NCI-H1417 (cell line): ENCODE measurements around the gene PRDM11.

Source experiments
- DNase-seq, 3 experiments: peaks; one replicate each; lab custom pipeline; 2025; lab: John Stamatoyannopoulos, UW

PRDM11 gene

DNA sequence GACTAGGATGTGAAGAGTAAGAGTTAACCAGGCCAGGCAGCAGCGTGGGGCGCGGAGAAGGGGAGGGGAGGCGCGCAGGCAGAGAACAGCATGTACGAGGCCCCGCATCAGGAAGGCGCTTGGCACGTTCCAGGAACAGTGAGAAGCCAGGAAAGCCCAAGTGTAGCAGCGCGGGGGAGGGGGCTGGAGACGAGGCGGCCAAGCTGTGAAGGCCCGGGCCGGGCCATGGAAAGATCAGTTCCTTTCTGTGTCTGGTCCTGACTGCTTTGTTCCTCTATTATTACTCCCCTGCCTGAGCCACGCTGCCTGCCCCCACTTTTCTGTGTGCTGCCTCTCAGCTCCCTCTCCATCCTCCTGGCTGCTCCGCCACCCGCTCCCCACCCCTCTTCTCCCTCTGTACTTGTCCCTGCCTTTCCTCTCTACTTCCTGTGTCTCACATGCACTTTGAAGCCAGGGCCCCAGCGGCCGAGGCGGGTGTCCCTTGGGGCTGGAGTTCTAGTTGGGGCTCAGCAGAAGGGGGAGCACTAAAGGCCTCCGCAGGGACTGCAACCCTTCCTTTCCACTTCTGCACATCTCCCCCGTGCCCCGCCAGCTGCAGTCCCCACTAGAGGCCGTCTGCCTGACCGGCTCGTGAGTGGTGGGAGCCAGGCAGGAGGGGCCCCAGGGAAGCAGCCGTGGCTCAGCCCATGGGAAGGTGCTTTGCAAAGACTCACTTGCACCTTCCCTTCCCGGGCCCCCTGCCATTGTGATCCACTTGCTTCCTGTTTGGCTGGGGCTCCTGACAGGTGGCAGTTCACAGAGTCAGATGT, 63.7 kb downstream of the PRDM11 start:
- peak in 2 of 3 experiments; percentile 73 to 76 for DNase-seq

DNA sequence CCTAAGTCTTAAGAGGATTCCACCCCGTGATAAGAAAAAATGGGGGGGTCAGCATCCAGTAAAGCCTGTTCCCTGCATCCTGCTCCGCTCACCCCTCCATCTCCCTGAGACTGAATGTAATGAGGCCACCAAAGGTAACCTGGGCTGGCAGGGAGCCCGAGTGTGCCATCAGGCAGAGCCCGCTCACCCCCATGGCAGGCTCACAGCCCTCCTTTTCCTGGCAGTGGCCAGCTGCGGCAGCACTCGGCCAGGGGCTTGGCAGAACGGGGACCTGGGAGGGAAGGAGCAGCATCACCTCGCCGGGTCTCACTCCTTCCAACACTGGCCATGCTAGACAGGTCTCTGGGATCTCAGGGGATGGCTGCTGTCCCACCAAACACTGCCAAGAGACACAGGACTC, 64.4 kb downstream of the PRDM11 start:
- no peak for DNase-seq

- no peak for DNase-seq
Measured at GRCh38 chr11:45211732-45212131, 65.3 kb downstream of the PRDM11 start.

DNA sequence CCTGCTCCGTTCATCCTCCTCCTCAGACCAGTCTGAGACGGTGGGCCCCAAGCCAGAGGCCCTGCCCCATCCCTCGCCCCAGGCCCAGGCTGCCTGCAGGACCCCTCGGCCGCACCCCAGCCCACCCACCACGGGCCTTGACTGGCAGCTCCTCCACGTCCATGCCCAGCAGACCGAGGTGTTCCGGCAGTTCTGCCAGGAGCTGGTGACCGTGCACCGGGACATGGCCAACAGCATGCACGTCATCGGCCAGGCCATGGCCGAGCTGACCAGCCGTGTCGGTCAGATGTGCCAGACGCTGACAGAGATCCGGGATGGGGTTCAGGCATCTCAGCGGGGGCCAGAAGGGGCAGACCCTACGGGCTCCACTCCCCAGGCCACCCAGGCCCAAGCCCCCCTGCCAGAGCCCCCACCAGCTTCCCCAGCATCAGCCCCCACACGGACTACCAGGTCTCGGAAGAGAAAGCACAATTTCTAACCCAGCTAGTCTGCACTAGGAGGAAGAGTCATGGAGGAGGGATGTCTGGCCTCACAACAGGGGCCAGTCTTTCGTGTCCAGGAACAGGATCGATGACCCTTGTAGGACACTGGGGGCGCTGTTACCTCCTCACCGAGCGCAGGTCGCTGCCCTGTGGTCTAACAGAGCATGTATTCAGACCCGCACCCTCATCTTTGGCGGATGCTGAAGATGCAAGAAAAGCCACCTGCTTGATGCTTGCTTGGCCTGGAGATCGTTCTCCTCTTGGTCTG, 66.3 kb downstream of the PRDM11 start:
- DNase-seq = no peak

DNA sequence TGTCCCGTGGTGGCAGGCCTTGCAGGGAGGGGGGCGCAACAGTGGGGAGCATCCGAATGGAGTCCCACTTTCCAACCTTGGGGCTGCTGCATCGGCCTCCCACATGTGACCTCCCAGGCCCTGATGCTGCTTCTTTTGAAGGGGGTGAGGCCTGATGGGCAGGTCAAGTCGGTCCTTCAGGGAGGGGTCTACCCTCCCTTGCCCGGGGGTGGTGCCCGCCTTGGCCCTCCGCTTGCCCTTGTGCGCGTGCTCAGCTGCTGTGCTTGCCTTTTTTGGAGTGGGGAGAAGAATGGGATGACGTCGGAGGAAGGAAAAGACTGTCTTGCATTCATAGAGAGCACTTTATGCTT, 66.9 kb downstream of the PRDM11 start:
- no peak for DNase-seq

- DNase-seq = no peak
Measured at GRCh38 chr11:45213717-45214116, 67.3 kb downstream of the PRDM11 start.

DNA sequence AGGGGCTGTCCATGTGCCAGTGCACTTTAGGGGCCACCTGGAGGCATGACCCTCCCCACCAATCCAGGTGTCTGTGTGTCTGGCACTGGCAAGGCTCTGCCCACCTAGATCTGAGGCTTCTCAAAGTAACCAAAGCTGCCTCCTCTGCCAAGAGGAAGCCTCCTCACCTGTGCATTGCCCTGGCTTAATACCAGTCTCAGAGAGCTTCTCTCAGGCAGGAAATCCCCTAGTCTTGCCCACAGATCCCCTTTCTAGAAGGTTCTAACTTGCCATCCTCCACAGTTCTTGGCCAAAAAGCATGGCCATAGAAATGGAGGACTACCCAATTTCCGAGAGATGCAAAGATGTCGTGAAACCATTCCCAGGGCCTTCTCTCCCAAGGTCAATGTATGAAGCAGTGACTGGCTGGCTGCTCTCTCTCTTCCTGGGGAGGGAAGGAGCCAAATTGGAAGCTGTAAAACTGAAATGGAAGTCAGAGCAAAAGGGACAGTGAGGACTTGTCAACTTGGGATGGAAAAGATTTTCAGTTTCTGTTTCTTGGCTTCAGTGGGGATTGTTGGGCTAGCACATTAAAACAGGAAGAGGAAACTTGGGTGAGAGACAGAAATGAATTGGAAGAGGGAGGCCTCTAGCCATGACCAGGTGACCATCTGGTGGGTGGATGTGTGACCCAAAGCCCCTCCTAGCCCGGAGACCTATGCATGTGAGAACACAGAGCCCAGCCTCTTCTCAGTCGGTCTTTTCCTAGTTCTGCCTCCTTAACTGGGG, 68.8 kb downstream of the PRDM11 start:
- DNase-seq = no peak

DNA sequence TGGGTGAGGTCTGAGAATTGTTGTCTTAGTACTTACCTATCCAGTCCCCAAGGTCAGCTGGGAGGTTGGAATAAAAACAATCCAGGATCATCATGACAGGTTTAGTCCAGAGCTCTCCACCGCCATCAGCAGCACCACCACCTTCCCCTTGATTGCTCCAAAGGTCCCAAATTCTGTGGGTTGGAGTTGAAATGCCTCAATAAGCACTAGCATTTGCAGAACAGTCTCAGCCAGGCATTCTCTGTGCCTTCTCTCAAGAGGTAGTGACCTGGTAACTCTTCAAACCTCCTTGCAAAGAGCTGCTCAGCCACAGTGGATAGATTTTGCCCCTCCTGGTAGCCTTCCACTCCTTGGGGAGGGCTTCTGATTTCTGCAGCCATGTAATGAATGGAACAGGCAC, 69.6 kb downstream of the PRDM11 start:
- DNase-seq = no peak

DNA sequence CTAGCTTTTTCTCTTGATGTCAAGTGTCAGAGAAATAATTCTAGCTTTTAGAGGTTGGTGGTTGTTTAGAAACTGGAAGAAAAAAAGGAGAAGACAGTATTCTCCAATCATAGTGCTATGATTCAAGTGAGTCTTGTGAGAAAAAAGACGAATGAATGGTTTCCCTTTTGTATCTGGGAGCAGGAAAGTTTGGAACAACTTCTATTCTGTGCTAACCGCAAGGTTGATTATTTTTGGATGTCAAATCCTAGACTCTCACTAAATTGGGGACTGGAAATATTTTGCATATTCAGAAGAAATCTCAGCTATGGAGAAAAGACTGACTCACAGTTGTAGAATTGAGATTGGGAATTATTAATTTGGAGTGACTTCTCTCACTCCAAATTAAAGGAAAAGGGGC, 70.5 kb downstream of the PRDM11 start:
- DNase-seq = no peak

DNA sequence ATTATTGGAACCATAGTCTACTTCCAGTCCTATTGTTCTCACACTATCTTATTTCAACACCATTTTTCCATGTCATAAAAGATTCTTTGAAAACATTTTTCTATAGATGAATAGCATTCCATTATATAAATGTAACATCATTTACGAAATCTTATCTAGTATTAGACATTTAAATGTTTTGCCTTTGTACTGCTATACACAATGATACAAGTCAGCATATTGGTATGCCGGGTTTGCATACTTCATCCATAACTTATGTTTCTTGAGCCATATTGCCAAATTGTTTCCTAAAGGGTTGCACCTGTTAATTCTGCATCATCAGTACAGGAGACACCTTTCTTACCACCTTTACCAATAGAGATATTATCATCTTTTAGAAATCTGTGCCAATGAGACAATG, 71.6 kb downstream of the PRDM11 start:
- no peak for DNase-seq

GRCh38 chr11:45218705-45219104, 72.3 kb downstream of the PRDM11 start:
- DNase-seq = no peak

- DNase-seq = no peak
Measured at GRCh38 chr11:45219411-45219810, 73.0 kb downstream of the PRDM11 start.

GRCh38 chr11:45223496-45223895, 77.1 kb downstream of the PRDM11 start:
- DNase-seq = no peak

- no peak for DNase-seq
Measured at GRCh38 chr11:45224766-45225165, 78.3 kb downstream of the PRDM11 start.

DNA sequence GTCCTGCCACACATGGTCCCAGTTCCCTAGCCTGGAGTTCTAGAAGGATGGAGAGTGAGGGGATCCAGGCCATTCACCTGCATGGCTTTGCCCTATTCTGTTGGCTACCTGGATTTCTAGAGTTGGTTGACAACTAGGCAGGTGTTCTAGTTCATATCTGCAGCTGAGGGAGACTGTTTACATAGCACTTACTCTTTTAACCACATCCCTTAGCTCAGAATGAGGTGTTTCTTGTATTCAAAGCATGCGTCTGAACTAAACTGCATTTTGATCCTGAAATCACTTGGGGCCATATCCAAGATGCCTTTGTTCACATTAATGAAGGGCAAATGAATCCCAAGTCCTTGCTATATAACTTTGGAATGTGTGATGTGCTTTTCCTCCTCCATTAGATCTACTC, 78.8 kb downstream of the PRDM11 start:
- peak in 2 of 3 experiments; percentile 20 to 51 for DNase-seq

GRCh38 chr11:45225961-45226871, 79.8 kb downstream of the PRDM11 start:
- DNase-seq = no peak

GRCh38 chr11:45226901-45227300, 80.5 kb downstream of the PRDM11 start:
- DNase-seq = no peak

- DNase-seq = no peak
Measured at GRCh38 chr11:45227836-45228235, 81.4 kb downstream of the PRDM11 start.

DNA sequence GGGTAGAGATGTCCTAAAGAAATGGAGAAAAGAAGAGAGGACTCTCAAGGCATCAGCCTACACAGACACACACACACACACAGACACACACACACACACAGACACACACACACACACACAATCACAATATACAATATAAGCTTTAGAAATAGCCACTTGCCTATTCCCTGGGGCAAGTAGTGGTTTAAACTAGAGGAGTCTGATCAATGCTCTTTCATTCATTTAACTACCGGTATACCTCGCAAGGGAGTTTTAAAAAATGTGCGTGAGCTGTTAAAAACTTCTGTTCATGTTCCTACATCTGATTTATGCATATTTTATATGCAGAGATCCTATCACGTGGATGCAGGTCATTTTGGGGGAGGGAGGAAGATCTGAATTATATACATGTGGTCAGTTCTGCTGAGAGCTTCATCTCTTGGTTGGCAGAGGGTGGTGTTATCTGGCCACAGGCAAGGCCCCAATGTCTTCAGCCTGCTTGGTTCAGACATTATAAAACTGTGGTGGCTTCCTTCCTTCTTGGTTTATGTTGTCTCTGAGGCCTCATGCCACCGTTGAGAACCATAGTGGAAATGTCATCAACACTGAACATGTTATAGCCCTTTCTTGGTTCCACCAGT, 83.1 kb downstream of the PRDM11 start:
- no peak for DNase-seq

GRCh38 chr11:45232341-45233080, 86.1 kb downstream of the PRDM11 start:
- DNase-seq = no peak
